Glutamatergic neuron (in vitro differentiated cells): ENCODE results near the gene ASB6. TPM values are rescaled to one million over a fixed set of nuclear protein-coding genes. Genes with fewer than 3 reads are reported as not detected.

Experiments used
- DNase-seq: peaks from one replicate; pipeline ENCODE4 v3.0.0; 2022
- H3K27ac Mint-ChIP-seq: one replicate; pipeline ENCODE4 v1.8.0; 2020; ENCODE audit warnings: mild to moderate bottlenecking, mixed read lengths, inconsistent platforms; ENCODE audit not compliant: unreplicated experiment
- H3K27me3 Mint-ChIP-seq: one replicate; pipeline ENCODE4 v1.8.0; 2020; ENCODE audit warnings: mild to moderate bottlenecking, moderate library complexity, mixed read lengths, inconsistent platforms; ENCODE audit not compliant: unreplicated experiment
- H3K36me3 Mint-ChIP-seq: one replicate; pipeline ENCODE4 v1.8.0; 2020; ENCODE audit warnings: mild to moderate bottlenecking, mixed read lengths, inconsistent platforms; ENCODE audit not compliant: unreplicated experiment
- H3K4me1 Mint-ChIP-seq: one replicate; pipeline ENCODE4 v1.8.0; 2020; ENCODE audit warnings: mild to moderate bottlenecking, low read depth, mixed read lengths, inconsistent platforms; ENCODE audit not compliant: unreplicated experiment
- H3K4me3 Mint-ChIP-seq: one replicate; pipeline ENCODE4 v1.8.0; 2020; ENCODE audit warnings: mild to moderate bottlenecking, mixed read lengths, inconsistent platforms; ENCODE audit not compliant: unreplicated experiment
- H3K9me3 Mint-ChIP-seq: one replicate; pipeline ENCODE4 v1.8.0; 2020; ENCODE audit warnings: mild to moderate bottlenecking, moderate library complexity, mixed read lengths, inconsistent platforms; ENCODE audit not compliant: unreplicated experiment
- CTCF ChIP-seq: fragments of 200-600 bp; sonication (generic); IDR thresholded peaks from one replicate; pipeline ENCODE4 v1.5.0; 2021; ENCODE audit not compliant: partially characterized antibody, unreplicated experiment
- total RNA-seq: library from RNA; stranded (reverse); fragmentation: NEBNext Ultra II Directional; extraction: Animal tissue kit (Norgen Biotek cat#: 25700); gene quantifications from one replicate; pipeline ENCODE4 v1.2.1, GENCODE V29; 2021; ENCODE audit not compliant: unreplicated experiment

The ASB6 gene
- total RNA-seq, 1 donor from 2014 or later = 25.4 TPM

- no peak for TF ChIP-seq CTCF
- peak; percentile 48 for DNase-seq
- H3K9me3 Mint-ChIP-seq = peaks cover 4% of the 10 kb centered on the region
- peaks cover 13% of the 10 kb centered on the region for H3K27me3 Mint-ChIP-seq
- no peaks in the 10 kb centered on the region for H3K36me3 Mint-ChIP-seq
- H3K4me3 Mint-ChIP-seq = no peak overlapping the region
- H3K4me1 Mint-ChIP-seq = peaks cover 7% of the 10 kb centered on the region
- no peak overlapping the region for H3K27ac Mint-ChIP-seq
Measured at GRCh38 chr9:129613520-129614175, 28.3 kb downstream of the ASB6 start.

DNA sequence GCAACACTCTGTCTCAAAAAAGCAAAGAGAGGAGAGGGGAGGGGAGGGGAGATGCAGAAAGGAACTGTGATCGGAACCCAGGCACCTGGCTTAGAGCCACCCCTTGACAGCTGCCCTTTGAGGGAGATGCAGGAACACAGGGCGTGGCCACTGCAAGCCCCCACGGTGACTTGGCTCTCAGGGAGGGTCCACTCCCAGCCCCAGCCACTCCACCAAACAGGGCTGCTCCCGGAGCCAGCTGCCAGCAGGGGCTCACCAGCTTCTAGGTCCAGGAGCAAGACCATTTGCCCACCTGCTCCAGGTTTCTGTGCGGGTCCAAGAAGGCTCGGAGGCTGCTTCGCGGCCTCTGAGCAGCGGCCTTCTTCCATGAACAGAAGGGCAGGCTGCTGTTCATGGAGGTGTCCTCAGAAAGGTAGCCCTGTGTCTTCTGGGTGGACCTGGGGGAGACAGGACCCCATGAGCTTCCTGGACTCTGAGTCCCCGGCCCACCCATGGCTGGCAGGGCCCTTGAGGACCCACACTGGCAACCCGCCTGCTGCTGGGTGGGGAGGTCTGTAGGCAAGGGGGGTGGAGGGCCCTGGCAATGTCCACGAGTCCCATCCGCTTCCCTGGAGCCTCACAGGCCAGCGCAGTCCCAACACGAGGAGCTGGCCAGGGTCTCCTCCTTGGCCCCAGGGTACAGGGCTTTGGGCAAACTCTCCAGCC is 29.0 kb downstream of the ASB6 start:
- Mint-ChIP-seq H3K27ac (no peak overlapping the region), H3K4me3 (no peak overlapping the region), H3K36me3 (no peaks in the 10 kb centered on the region), H3K9me3 (peaks cover 3% of the 10 kb centered on the region), H3K27me3 (peaks cover 14% of the 10 kb centered on the region), H3K4me1 (peaks cover 10% of the 10 kb centered on the region)
- TF ChIP-seq CTCF = no peak
- DNase-seq = no peak

DNA sequence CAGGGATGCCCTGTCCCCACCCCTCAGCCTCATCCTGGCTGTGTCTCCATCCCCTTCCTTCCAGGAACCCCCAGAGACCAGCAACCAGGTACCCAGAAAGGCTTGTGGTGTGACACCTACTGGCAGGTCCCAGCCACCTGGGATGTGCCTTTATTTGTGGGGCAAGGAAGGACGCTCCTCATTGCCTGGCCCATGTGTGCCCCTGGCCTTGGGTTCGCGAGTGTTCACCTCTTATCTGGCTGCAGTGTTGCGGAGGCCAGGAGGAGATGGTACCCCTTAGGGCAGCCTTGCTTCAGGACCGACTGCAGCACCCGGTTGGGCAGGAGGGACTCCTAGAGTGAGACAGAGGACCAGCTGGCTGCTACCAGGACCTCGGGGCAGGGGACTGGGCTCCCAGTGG is 29.8 kb downstream of the ASB6 start:
- Mint-ChIP-seq H3K27ac (no peak overlapping the region), H3K4me3 (no peak overlapping the region), H3K9me3 (peaks cover 7% of the 10 kb centered on the region), H3K4me1 (peaks cover 15% of the 10 kb centered on the region), H3K27me3 (peaks cover 18% of the 10 kb centered on the region), H3K36me3 (no peaks in the 10 kb centered on the region)
- no peak for DNase-seq
- TF ChIP-seq CTCF = no peak

GRCh38 chr9:129611307-129611800 is 30.6 kb downstream of the ASB6 start:
- TF ChIP-seq CTCF = no peak
- no peak overlapping the region for H3K27ac Mint-ChIP-seq
- H3K27me3 Mint-ChIP-seq = peaks cover 22% of the 10 kb centered on the region
- H3K4me3 Mint-ChIP-seq = no peak overlapping the region
- H3K9me3 Mint-ChIP-seq = peaks cover 8% of the 10 kb centered on the region
- no peak for DNase-seq
- H3K4me1 Mint-ChIP-seq = peaks cover 18% of the 10 kb centered on the region
- H3K36me3 Mint-ChIP-seq = no peaks in the 10 kb centered on the region
